ENCODE measurements around the gene RPS6KA5. TPM values are rescaled to one million over a fixed set of nuclear protein-coding genes. Genes with fewer than 3 reads are reported as not detected.
"Not testable (repeated sequence)": the region's sequence is repeated elsewhere in the genome, so short reads cannot be mapped to it uniquely, and the experiment has no call there.

Gene RPS6KA5
- total RNA-seq, 2 experiments from 2014 or later = 42.1 to 44.8 TPM

GRCh38 chr14:91088585-91089235 is 28.3 kb upstream of the RPS6KA5 start:
- no peaks in the 10 kb centered on the region for H3K9me3 Mint-ChIP-seq
- no peak overlapping the region for H3K4me3 Mint-ChIP-seq
- no peak for DNase-seq
- H3K4me1 Mint-ChIP-seq = peaks cover 27% of the 10 kb centered on the region
- ChIA-PET POLR2A (no interaction called here), CTCF (interaction anchor here (1.1 to 2.4 kb wide), 5 partner anchors 10 to 28 kb away, joined by 3 to 9 read pairs (median 4); partner anchors contain the start of gene RPS6KA5)
- no peaks in the 10 kb centered on the region for H3K27me3 Mint-ChIP-seq
- H3K27ac Mint-ChIP-seq = peak overlapping the region; percentile 41
- H3K36me3 Mint-ChIP-seq (ENCODE audit: low read depth) = peaks cover 4% of the 10 kb centered on the region

DNA sequence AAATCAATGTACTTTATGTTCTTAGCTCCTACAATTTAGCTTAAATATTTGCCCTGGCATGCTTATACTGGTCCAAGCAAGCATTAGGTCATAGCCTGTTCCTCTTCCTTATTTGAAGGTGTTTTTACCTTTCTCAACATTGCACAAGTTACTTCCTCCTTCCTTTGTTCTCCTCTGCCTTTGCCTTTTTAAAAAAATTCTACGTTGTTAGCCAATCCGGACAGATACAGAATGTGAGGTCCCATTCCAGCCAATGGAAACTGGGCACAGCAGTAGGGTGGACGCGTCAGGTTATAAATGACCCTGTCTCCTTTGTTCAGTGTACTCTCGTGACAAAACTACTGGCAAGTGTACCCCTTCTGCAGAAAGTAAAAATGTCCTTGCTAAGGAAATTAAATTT is 27.0 kb upstream of the RPS6KA5 start:
- H3K4me3 Mint-ChIP-seq; H3K9me3 Mint-ChIP-seq; H3K36me3 Mint-ChIP-seq (ENCODE audit: low read depth); H3K27me3 Mint-ChIP-seq; H3K27ac Mint-ChIP-seq; DNase-seq; POLR2A ChIA-PET: not testable (repeated sequence)
- CTCF ChIA-PET = interaction anchor here (2.4 kb wide), 1 partner anchor 11 kb away, joined by 9 read pairs; no protein-coding TSS in a partner anchor
- peaks cover 27% of the 10 kb centered on the region for H3K4me1 Mint-ChIP-seq

- ChIA-PET CTCF (interaction anchor here (0.6 to 1.7 kb wide), 3 partner anchors 13 to 33 kb away, joined by 4 to 5 read pairs (median 4); no protein-coding TSS in a partner anchor), POLR2A (no interaction called here)
- Mint-ChIP-seq H3K4me1 (peaks cover 38% of the 10 kb centered on the region), H3K4me3 (no peak overlapping the region), H3K9me3 (peaks cover 3% of the 10 kb centered on the region), H3K27ac (no peak overlapping the region), H3K27me3 (no peaks in the 10 kb centered on the region), H3K36me3 (ENCODE audit: low read depth) (peaks cover 26% of the 10 kb centered on the region)
- DNase-seq = no peak
Measured at GRCh38 chr14:91084516-91084915, 24.1 kb upstream of the RPS6KA5 start.

DNA sequence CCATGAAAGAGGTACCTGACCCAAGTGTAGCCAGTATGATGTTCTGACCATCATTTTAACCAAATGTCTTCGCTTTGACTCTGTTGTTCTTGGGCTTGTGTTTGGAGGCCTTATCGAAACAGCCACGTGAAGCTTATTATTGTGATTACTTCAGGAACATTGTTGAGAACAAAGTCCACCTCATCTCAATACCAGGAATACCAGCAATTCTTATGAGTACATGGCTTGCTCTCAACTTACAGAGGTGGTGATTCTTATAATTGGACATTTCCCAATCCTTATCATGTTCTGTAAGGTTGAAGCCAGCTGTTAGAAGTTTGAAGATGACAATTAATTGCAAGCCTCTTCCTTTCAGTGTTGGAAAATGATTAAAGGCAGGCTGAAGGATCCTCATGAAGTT is 21.8 kb upstream of the RPS6KA5 start:
- POLR2A ChIA-PET = no interaction called here
- H3K27ac Mint-ChIP-seq = no peak overlapping the region

GRCh38 chr14:91080071-91080470 is 19.6 kb upstream of the RPS6KA5 start:
- Mint-ChIP-seq H3K9me3 (peaks cover 3% of the 10 kb centered on the region), H3K27me3 (no peaks in the 10 kb centered on the region), H3K4me1 (peaks cover 59% of the 10 kb centered on the region), H3K36me3 (ENCODE audit: low read depth) (peaks cover 24% of the 10 kb centered on the region), H3K27ac (no peak overlapping the region), H3K4me3 (no peak overlapping the region)
- ChIA-PET CTCF (interaction anchor here (0.7 to 1.4 kb wide), 3 partner anchors 14 to 105 kb away, joined by 3 to 5 read pairs (median 3); no protein-coding TSS in a partner anchor), POLR2A (no interaction called here)
- DNase-seq = no peak

More for the DNA sequence above, 21.8 kb upstream of the RPS6KA5 start:
- peaks cover 24% of the 10 kb centered on the region for H3K36me3 Mint-ChIP-seq (ENCODE audit: low read depth)
- H3K4me1 Mint-ChIP-seq = peaks cover 45% of the 10 kb centered on the region
- no peak for DNase-seq
- H3K9me3 Mint-ChIP-seq = peaks cover 3% of the 10 kb centered on the region
- no peak overlapping the region for H3K4me3 Mint-ChIP-seq
- CTCF ChIA-PET = interaction anchor here (0.8 to 2.0 kb wide), 3 partner anchors 17 to 29 kb away, joined by 4 to 9 read pairs (median 5); no protein-coding TSS in a partner anchor
- H3K27me3 Mint-ChIP-seq = no peaks in the 10 kb centered on the region

GRCh38 chr14:91078095-91078737 is 17.8 kb upstream of the RPS6KA5 start:
- Mint-ChIP-seq H3K4me3 (peak overlapping the region; percentile 18), H3K36me3 (ENCODE audit: low read depth) (peaks cover 22% of the 10 kb centered on the region), H3K9me3 (peaks cover 4% of the 10 kb centered on the region), H3K27me3 (no peaks in the 10 kb centered on the region), H3K4me1 (peaks cover 64% of the 10 kb centered on the region), H3K27ac (peak overlapping the region; percentile 91)
- ChIA-PET POLR2A (interaction anchor here (1.3 to 1.4 kb wide), 2 partner anchors 15 to 37 kb away, joined by 4 to 5 read pairs; no protein-coding TSS in a partner anchor), CTCF (interaction anchor here (0.6 to 1.8 kb wide), 8 partner anchors 9 to 36 kb away, joined by 3 to 8 read pairs (median 4); partner anchors contain the start of gene DGLUCY)
- DNase-seq = peak; percentile 79

DNA sequence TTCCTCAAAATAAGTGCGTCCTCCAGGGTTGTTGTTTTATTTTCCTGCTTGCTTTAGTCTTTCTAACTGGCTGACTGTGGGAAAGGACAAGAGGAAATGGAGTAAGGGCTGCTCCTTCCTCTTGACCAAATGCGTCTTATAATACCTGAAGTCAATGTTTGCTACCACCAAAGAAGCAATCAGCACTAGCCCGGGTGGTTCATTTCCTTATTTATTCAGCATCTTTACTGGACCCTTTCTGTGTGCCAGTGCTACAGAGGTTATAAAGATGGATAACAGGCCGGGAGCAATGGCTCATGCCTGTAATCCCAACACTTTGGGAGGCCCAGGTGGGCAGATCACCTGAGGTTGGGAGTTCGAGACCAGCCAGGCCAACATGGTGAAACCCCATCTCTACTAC is 15.1 kb upstream of the RPS6KA5 start:
- Mint-ChIP-seq H3K4me1 (peaks cover 60% of the 10 kb centered on the region), H3K27me3 (no peaks in the 10 kb centered on the region), H3K9me3 (peaks cover 3% of the 10 kb centered on the region), H3K36me3 (ENCODE audit: low read depth) (peaks cover 9% of the 10 kb centered on the region), H3K27ac (no peak overlapping the region), H3K4me3 (no peak overlapping the region)
- DNase-seq = no peak
- ChIA-PET POLR2A (no interaction called here), CTCF (interaction anchor here (0.6 to 1.2 kb wide), 2 partner anchors 10 to 22 kb away, joined by 3 read pairs; no protein-coding TSS in a partner anchor)

DNA sequence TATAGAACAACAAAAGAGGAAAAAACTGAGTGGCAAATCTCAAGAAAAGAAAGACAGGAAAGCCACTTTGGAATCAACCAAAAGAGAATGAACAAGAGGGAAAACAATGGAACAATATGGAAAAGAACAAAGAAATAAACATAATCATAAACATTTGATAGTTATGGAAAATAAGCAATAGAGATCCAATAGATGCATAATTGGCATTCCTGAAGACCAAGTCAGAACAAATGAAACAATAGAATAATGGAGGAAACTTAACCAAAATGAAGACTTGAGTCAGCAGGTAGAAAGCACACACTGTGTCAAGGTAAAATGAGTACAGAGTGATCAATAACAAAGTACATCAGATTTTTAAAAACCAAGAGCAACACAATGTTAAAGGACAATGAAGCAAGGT is 10.1 kb upstream of the RPS6KA5 start:
- no peak for DNase-seq
- no peak overlapping the region for H3K4me3 Mint-ChIP-seq
- H3K36me3 Mint-ChIP-seq (ENCODE audit: low read depth) = peaks cover 30% of the 10 kb centered on the region
- no peaks in the 10 kb centered on the region for H3K27me3 Mint-ChIP-seq
- peaks cover 58% of the 10 kb centered on the region for H3K4me1 Mint-ChIP-seq
- no peak overlapping the region for H3K27ac Mint-ChIP-seq
- CTCF ChIA-PET = interaction anchor here (0.7 kb wide), 1 partner anchor 26 kb away, joined by 3 read pairs; no protein-coding TSS in a partner anchor
- POLR2A ChIA-PET = no interaction called here
- H3K9me3 Mint-ChIP-seq = peaks cover 17% of the 10 kb centered on the region

DNA sequence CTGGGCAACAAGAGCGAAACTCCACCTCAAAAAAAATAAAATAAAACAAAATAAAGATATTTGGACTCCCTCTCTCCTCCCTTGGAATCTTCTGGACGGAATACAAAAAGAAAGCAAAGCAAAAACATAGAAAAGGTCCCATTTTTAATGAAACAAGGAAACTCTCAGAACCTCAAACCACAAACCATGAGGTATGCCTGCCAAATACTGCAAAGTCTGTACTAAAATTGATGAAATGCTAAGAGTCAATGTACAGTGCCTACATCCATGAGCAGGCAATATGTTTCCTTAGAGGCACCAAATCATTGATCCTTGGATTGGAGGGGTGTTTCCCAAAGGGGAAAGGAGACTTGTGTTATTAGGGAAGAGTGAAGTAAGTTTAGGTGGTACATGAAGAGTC is 8.2 kb upstream of the RPS6KA5 start:
- Mint-ChIP-seq H3K9me3 (peaks cover 22% of the 10 kb centered on the region), H3K27me3 (no peaks in the 10 kb centered on the region), H3K4me1 (peaks cover 66% of the 10 kb centered on the region), H3K36me3 (ENCODE audit: low read depth) (peaks cover 42% of the 10 kb centered on the region), H3K4me3 (peak overlapping the region; percentile 34), H3K27ac (peak overlapping the region; percentile 88)
- POLR2A ChIA-PET = interaction anchor here (0.9 kb wide), 1 partner anchor 46 kb away, joined by 3 read pairs; no protein-coding TSS in a partner anchor
- CTCF ChIA-PET = interaction anchor here (0.6 to 0.7 kb wide), 3 partner anchors 60 to 134 kb away, joined by 3 to 4 read pairs (median 3); no protein-coding TSS in a partner anchor
- peak; percentile 43 for DNase-seq

DNA sequence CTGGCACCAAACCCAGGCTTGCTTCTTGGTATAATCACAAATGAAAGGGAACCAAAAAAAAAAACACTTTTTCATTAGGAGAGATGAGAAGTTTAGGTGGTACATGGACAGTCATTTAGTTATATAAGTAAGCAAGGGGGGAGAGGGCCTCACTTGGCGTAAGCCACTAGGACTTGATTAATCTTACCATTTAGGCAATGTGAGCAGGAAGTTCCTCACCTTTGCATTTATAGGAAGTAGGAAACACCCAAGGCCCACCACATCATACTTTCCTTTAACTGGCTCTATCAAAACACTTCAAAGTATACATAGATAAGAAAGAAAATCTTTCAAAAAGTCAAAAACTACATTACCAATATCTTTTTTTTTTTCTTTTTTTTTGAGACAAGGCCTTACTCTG is 6.7 kb upstream of the RPS6KA5 start:
- H3K27me3 Mint-ChIP-seq = no peaks in the 10 kb centered on the region
- DNase-seq = peak; percentile 59
- peaks cover 72% of the 10 kb centered on the region for H3K4me1 Mint-ChIP-seq
- H3K36me3 Mint-ChIP-seq (ENCODE audit: low read depth) = peaks cover 46% of the 10 kb centered on the region
- peak overlapping the region; percentile 41 for H3K4me3 Mint-ChIP-seq
- H3K27ac Mint-ChIP-seq = peak overlapping the region; percentile 88
- H3K9me3 Mint-ChIP-seq = peaks cover 24% of the 10 kb centered on the region
- ChIA-PET POLR2A (no interaction called here), CTCF (interaction anchor here (0.9 kb wide), 1 partner anchor 182 kb away, joined by 3 read pairs; no protein-coding TSS in a partner anchor)

- CTCF ChIA-PET = interaction anchor here (2.4 kb wide), 1 partner anchor 13 kb away, joined by 8 read pairs; no protein-coding TSS in a partner anchor
- Mint-ChIP-seq H3K36me3 (ENCODE audit: low read depth) (peaks cover 40% of the 10 kb centered on the region), H3K27me3 (no peaks in the 10 kb centered on the region)
Measured at GRCh38 chr14:91065266-91065665, 4.8 kb upstream of the RPS6KA5 start.

DNA sequence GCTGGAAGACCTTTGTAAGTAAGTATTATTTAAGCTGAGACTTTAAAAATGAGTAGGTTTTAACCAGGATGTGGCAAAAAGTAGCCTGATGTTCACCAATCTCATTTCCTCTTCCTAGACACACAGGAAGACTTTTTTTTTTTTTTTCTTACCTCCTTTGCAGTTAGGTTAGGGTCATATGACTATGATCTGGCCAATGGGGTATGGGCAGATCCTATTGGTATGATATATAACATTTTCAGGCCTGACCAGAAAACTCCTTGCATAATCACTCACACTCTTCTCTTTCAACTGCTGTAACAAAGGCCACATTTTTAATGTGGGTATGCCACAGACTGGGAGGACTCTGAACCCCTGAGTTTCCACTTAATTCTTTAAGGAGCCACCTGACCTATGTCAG is 2.7 kb upstream of the RPS6KA5 start:
- peak overlapping the region; percentile 89 for H3K27ac Mint-ChIP-seq
- H3K27me3 Mint-ChIP-seq = no peaks in the 10 kb centered on the region
- ChIA-PET POLR2A (interaction anchor here (1.0 to 3.2 kb wide), 3 partner anchors 15 to 52 kb away, joined by 3 to 30 read pairs (median 5); partner anchors contain the start of gene DGLUCY), CTCF (interaction anchor here (0.6 to 2.9 kb wide), 9 partner anchors 15 to 818 kb away, joined by 3 to 7 read pairs (median 4); partner anchors contain the start of gene DGLUCY)
- peaks cover 43% of the 10 kb centered on the region for H3K36me3 Mint-ChIP-seq (ENCODE audit: low read depth)
- H3K4me1 Mint-ChIP-seq = peaks cover 62% of the 10 kb centered on the region
- peak overlapping the region; percentile 50 for H3K4me3 Mint-ChIP-seq
- peaks cover 17% of the 10 kb centered on the region for H3K9me3 Mint-ChIP-seq
- peak; percentile 70 for DNase-seq

More at GRCh38 chr14:91065266-91065665, 4.8 kb upstream of the RPS6KA5 start:
- Mint-ChIP-seq H3K4me3 (no peak overlapping the region), H3K9me3 (peaks cover 19% of the 10 kb centered on the region), H3K27ac (peak overlapping the region; percentile 75), H3K4me1 (peaks cover 68% of the 10 kb centered on the region)
- no peak for DNase-seq
- POLR2A ChIA-PET = interaction anchor here (1.2 kb wide), 1 partner anchor 50 kb away, joined by 5 read pairs; no protein-coding TSS in a partner anchor
